ENCODE results near the gene FABP1. TPM values are rescaled to one million over a fixed set of nuclear protein-coding genes. Genes with fewer than 3 reads are reported as not detected.

FABP1 gene
- total RNA-seq, 4 donors from 2014 or later: 0.88 to 1.8 TPM; not detected in 2

GRCh38 chr2:88131201-88131998 lies 3.5 kb upstream of the FABP1 start:
- no peaks in the 10 kb centered on the region for H3K36me3 ChIP-seq
- no peak overlapping the region for H3K27ac ChIP-seq
- TF ChIP-seq CTCF (IDR thresholded peaks at IDR 0.05) (no peak), POLR2A (IDR thresholded peaks at IDR 0.05) (no peak)
- no peaks in the 10 kb centered on the region for H3K4me1 ChIP-seq
- H3K9me3 ChIP-seq: no peaks in the 10 kb centered on the region
- H3K27me3 ChIP-seq: no peaks in the 10 kb centered on the region
- no peak for DNase-seq
- intact Hi-C loops (cut with DNase I; ENCODE audit: low total_unique reads): no loop called here
- H3K4me3 ChIP-seq: no peak overlapping the region

DNA sequence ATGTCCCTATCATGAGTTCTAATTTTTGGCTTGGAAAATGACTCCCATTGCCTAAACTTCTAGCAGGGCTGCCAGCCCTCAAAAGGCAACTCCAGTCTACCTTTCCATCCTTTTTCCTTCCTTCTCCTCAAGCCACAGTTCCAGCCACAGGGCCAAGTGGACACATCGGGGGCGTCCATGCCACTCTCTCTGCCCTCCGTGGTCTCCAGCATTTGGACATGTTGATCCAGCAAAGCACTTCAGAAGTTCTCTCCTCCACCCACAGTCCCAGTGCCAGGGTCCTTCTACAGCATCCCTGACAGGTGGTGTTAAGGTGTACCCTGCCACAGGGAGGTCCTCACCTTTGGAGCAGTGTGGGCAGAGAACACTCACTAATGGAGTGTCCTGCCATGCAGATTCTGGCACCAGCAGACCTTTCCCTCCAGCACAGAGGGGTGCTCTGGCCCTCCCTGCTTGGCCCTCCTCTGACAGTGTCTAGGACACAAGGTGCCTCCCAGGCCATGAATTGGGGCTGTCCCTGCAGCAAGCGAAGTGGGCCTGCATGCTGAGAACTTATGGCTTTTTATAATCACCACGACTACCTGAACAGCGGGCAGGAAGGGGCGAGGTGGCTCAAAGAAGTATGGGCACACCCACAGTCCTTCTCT lies 1.6 kb upstream of the FABP1 start:
- no peak for TF ChIP-seq CTCF (IDR thresholded peaks at IDR 0.05)
- TF ChIP-seq POLR2A (IDR thresholded peaks at IDR 0.05): no peak
- Histone ChIP-seq H3K27ac (no peak overlapping the region), H3K36me3 (no peaks in the 10 kb centered on the region), H3K27me3 (no peaks in the 10 kb centered on the region), H3K9me3 (no peaks in the 10 kb centered on the region), H3K4me3 (no peak overlapping the region), H3K4me1 (no peaks in the 10 kb centered on the region)
- DNase-seq: no peak
- intact Hi-C loops (cut with DNase I; ENCODE audit: low total_unique reads): no loop called here

DNA sequence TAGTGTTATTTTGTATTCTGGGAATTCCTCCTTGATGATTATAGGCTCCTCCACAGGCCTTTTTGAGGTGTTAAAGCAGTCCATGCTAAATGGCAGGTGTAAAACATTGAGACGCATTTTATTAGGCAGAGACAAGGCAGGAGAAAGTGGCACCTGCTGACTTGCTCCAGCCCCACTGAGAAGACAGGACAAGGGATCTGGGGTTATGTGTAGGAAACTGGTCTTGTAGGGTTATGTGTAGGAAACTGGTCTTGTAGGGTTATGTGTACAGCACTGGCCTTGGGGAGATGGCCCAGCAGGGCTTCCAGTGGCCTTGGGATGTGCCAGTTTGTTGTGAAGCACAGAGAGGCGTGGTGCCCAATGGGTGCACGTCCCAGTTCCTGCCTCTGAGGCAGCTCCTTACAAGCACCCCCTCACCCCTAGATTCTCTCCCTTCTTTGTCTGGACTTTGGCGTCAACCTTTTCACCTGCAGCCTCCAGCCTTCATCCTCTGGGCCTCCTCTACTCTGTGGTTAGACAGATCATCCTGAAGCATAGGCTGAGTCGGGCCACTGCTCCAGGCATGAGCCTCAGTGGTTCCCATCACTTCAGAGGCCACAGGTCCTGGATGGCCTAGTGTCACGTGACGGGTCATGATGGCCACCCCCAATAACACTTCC lies 921 bp upstream of the FABP1 start:
- no peak for DNase-seq
- H3K27me3 ChIP-seq: no peaks in the 10 kb centered on the region
- no peak overlapping the region for H3K4me3 ChIP-seq
- intact Hi-C loops (cut with DNase I; ENCODE audit: low total_unique reads): no loop called here
- no peaks in the 10 kb centered on the region for H3K4me1 ChIP-seq
- no peak overlapping the region for H3K27ac ChIP-seq
- no peaks in the 10 kb centered on the region for H3K36me3 ChIP-seq
- TF ChIP-seq CTCF (IDR thresholded peaks at IDR 0.05) (no peak), POLR2A (IDR thresholded peaks at IDR 0.05) (no peak)
- H3K9me3 ChIP-seq: no peaks in the 10 kb centered on the region

DNA sequence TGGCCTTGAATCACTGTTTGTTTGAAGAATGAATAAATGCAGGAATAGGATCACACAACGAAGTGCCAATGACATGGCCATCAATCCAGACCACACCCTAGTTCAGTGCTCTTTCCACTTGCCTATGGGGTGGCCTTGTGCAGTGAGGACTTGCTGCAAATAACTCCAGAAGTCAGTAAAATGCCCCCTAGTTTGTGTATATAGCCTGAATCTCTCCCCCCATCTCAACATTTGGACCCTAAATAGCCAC lies 299 bp downstream of the FABP1 start:
- intact Hi-C loops (cut with DNase I; ENCODE audit: low total_unique reads): no loop called here
- no peak for DNase-seq

More for the DNA sequence above, 299 bp downstream of the FABP1 start:
- Histone ChIP-seq H3K27me3 (no peaks in the 10 kb centered on the region), H3K36me3 (no peaks in the 10 kb centered on the region), H3K4me1 (no peaks in the 10 kb centered on the region), H3K4me3 (no peak overlapping the region), H3K27ac (no peak overlapping the region), H3K9me3 (no peaks in the 10 kb centered on the region)
- TF ChIP-seq CTCF (IDR thresholded peaks at IDR 0.05) (no peak), POLR2A (IDR thresholded peaks at IDR 0.05) (no peak)

Measured in uterus (tissue), 4 donors.